ENCODE results near the gene ADAMTS3. TPM values are rescaled to one million over a fixed set of nuclear protein-coding genes. Genes with fewer than 3 reads are reported as not detected.

Gene ADAMTS3
- total and polyA plus RNA-seq, 2 donors (not counting 3 experiments of a cell fraction or from before 2014, with no cell fraction given): 0.37 to 1.3 TPM

DNA sequence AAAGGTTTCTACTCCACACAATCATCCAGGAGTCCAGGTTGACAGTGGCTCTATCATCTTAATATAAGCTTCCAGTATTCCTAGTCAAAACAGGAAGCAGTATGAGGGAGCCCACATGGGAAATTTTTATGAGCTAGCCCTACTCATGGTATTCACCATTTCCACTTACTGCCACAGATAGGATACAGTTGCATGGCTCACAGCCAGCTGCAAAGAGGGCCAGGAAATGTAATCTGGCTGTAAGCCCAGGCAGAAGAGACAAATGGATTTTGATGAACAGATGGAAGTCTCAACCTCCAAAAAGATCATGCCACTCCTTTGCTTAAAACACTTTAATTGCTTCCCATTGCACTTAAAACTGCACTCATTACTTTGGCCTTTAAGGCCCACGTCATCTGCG lies 150.6 kb downstream of the ADAMTS3 start:
- no peaks in the 10 kb centered on the region for H4K20me1 ChIP-seq (replicated peaks; ENCODE audit: control insufficient read depth, extremely low read depth, insufficient read depth, low read length)
- FAIRE-seq (peak; percentile 86), DNase-seq (ENCODE audit: low read depth, low spot score) (peak; percentile 89)
- dilution Hi-C loops (cut with MboI; ENCODE audit: extremely low pct_ligation_motif_present, low sequenced_read_pairs) (no loop called here), intact Hi-C loops (cut with micrococcal nuclease) (loop anchor here (2.0 kb wide), 1 partner anchor 28 kb away; no protein-coding TSS in a partner anchor)
- H3K27ac ChIP-seq (ENCODE audit: insufficient read depth, low read depth, low read length): peak overlapping the region; percentile 45
- peaks cover 11% of the 10 kb centered on the region for H3K4me1 ChIP-seq (ENCODE audit: control insufficient read depth, extremely low read depth, insufficient read depth, low read length)
- no peaks in the 10 kb centered on the region for H3K9me3 ChIP-seq (replicated peaks; ENCODE audit: control insufficient read depth, insufficient read depth, low read length)
- H3K4me2 ChIP-seq (ENCODE audit: insufficient read depth, low read length): peak overlapping the region; percentile 36
- ChIA-PET CTCF (interaction anchor here (0.7 to 2.0 kb wide), 8 partner anchors 9 to 151 kb away, joined by 3 to 17 read pairs (median 4); partner anchors contain the start of gene ADAMTS3), POLR2A (interaction anchor here (0.6 kb wide), 1 partner anchor 46 kb away, joined by 3 read pairs; no protein-coding TSS in a partner anchor)
- peak; percentile 45 for TF ChIP-seq POLR2AphosphoS5 (IDR thresholded peaks at IDR 0.05; ENCODE audit: insufficient read depth, low read depth, low read length)
- TF ChIP-seq MYC (IDR thresholded peaks at IDR 0.05; ENCODE audit: low read depth, low read length): no peak
- no peak for TF ChIP-seq GATA2 (IDR thresholded peaks at IDR 0.05; ENCODE audit: insufficient read depth, insufficient read length, low read depth, low read length)
- TF ChIP-seq MAX (IDR thresholded peaks at IDR 0.05; ENCODE audit: insufficient read depth, insufficient read length): no peak
- TF ChIP-seq EZH2 (IDR thresholded peaks at IDR 0.05; ENCODE audit: borderline replicate concordance, low read depth, low read length, severe bottlenecking): no peak
- peak; percentile 31 for TF ChIP-seq JUN (IDR thresholded peaks at IDR 0.05; ENCODE audit: borderline replicate concordance, insufficient read depth, insufficient read length, low read depth)
- no peak for TF ChIP-seq POLR2A (IDR thresholded peaks at IDR 0.05; ENCODE audit: low read depth, low read length)
- peak; percentile 37 for TF ChIP-seq FOS (IDR thresholded peaks at IDR 0.05; ENCODE audit: borderline replicate concordance, insufficient read depth, low read length)
- TF ChIP-seq CTCF (IDR thresholded peaks at IDR 0.05; ENCODE audit: extremely low read depth in 1 of 2, insufficient read depth in 1 of 2, low read depth in 1 of 2, low read length in 2 of 2): no peak
- no peak overlapping the region for H3K4me3 ChIP-seq (replicated peaks in 1 of 3; ENCODE audit: insufficient read depth in 1 of 3, low read depth in 1 of 3, low read length in 3 of 3)
- H3K79me2 ChIP-seq (ENCODE audit: control insufficient read depth, insufficient read depth, low read length): no peaks in the 10 kb centered on the region
- no TSS peak for BruUV-seq (replicated peaks)
- no peaks in the 10 kb centered on the region for H3K36me3 ChIP-seq (ENCODE audit: control insufficient read depth in 2 of 2, extremely low read depth in 1 of 2, insufficient read depth in 2 of 2, low read length in 2 of 2)
- H3K9me1 ChIP-seq (replicated peaks; ENCODE audit: control insufficient read depth, extremely low read depth, insufficient read depth, low read length): no peaks in the 10 kb centered on the region
- no peaks in the 10 kb centered on the region for H3K27me3 ChIP-seq (ENCODE audit: control insufficient read depth in 2 of 2, insufficient read depth in 2 of 2, low read length in 2 of 2)
- H3K9ac ChIP-seq (replicated peaks; ENCODE audit: extremely low read depth, insufficient read depth, low read length): no peak overlapping the region
- H2AFZ ChIP-seq (ENCODE audit: low read depth, low read length): no peak overlapping the region
